HUES64 (cell line): Measurements from ENCODE around the gene FGF1.

Source experiments
- H3K27ac ChIP-seq: 2 replicates; pipeline ENCODE4 v1.7.0; 2013; ENCODE audit warnings: low read depth, low read length, inconsistent platforms
- H3K27me3 ChIP-seq: 2 replicates; pipeline ENCODE4 v1.6.1; 2013; ENCODE audit warnings: mild to moderate bottlenecking, low read length; ENCODE audit not compliant: insufficient read depth
- H3K36me3 ChIP-seq: 2 replicates; pipeline ENCODE4 v1.6.1; 2013; ENCODE audit warnings: mild to moderate bottlenecking, low read length; ENCODE audit not compliant: insufficient read depth
- H3K4me1 ChIP-seq: 2 replicates; pipeline ENCODE4 v1.6.1; 2013; ENCODE audit warnings: mild to moderate bottlenecking, low read length, moderate library complexity; ENCODE audit not compliant: insufficient read depth
- H3K4me3 ChIP-seq: 2 replicates; pipeline ENCODE4 v1.5.1; 2013; ENCODE audit warnings: mild to moderate bottlenecking, low read length, moderate library complexity
- H3K9ac ChIP-seq: 2 replicates; pipeline ENCODE4 v1.6.1; 2013; ENCODE audit warnings: mild to moderate bottlenecking, low read depth, low read length
- H3K9me3 ChIP-seq: 2 replicates; pipeline ENCODE4 v1.6.1; 2013; ENCODE audit warnings: low read depth, low read length; ENCODE audit not compliant: insufficient read depth
- WGBS: fragments of 150-250, 120-280 bp; methylation state at CpG from one replicate; pipeline ENCODE4 v1.1.7; 2013; ENCODE audit warnings: missing lambda C conversion rate; 5-methylcytosine and 5-hydroxymethylcytosine counted together

Gene FGF1

GRCh38 chr5:142592365-142592764, 93.5 kb downstream of the FGF1 start:
- H3K4me3 ChIP-seq = no peak overlapping the region
- 0 out of 2 replicates have a peak, but pooled peaks cover 5% of the 10 kb centered on the region for H3K4me1 ChIP-seq
- no peaks in the 10 kb centered on the region for H3K36me3 ChIP-seq
- H3K27ac ChIP-seq = no peak overlapping the region
- no peak overlapping the region for H3K9ac ChIP-seq
- H3K9me3 ChIP-seq = no peaks in the 10 kb centered on the region
- 93% methylated on average over 4 of the region's 4 CpGs for WGBS
- H3K27me3 ChIP-seq = no peaks in the 10 kb centered on the region

GRCh38 chr5:142590451-142591231, 95.2 kb downstream of the FGF1 start:
- Histone ChIP-seq H3K9ac (no peak overlapping the region), H3K9me3 (no peaks in the 10 kb centered on the region), H3K27me3 (no peaks in the 10 kb centered on the region), H3K4me3 (no peak overlapping the region), H3K36me3 (no peaks in the 10 kb centered on the region), H3K27ac (no peak overlapping the region), H3K4me1 (0 out of 2 replicates have a peak, but pooled peaks cover 5% of the 10 kb centered on the region)
- WGBS = 74% methylated on average over 4 of the region's 4 CpGs

- no peak overlapping the region for H3K4me3 ChIP-seq
- no peaks in the 10 kb centered on the region for H3K27me3 ChIP-seq
- no peaks in the 10 kb centered on the region for H3K36me3 ChIP-seq
- H3K27ac ChIP-seq = no peak overlapping the region
- WGBS = 100% methylated on average over 1 of the region's 1 CpG
- H3K4me1 ChIP-seq = 0 out of 2 replicates have a peak, but pooled peaks cover 5% of the 10 kb centered on the region
- no peaks in the 10 kb centered on the region for H3K9me3 ChIP-seq
- H3K9ac ChIP-seq = no peak overlapping the region
Measured at GRCh38 chr5:142589720-142590119, 96.2 kb downstream of the FGF1 start.

DNA sequence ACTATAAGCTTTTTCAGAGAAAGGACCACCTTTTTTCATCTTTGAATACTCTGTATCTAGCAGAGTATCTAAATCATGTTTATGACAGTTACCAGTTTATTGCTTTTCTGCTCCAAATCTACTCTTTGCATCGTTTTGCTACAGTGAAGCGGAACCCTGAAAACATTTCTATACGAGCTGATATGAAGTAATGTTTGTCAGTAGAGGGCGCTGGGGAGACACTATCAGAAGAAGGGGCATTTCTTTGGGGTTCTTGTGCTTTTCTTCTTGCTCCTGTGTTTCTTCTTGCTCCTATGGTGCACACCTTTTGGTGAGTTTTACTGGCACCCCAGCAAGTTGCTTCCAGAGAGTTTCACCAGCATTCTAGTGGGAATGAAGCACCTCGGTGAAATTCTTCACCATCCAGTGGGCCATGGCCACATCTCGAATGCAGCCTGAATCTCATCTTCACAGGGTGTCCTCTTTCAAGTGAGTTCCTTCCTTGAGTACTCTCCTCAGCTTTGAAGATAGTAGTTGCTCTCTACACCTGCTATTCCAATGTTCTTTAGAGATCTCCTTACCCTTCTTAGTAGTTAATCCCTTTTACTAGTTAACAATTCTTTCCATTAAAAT, 98.4 kb downstream of the FGF1 start:
- 60% methylated on average over 6 of the region's 6 CpGs for WGBS
- H3K36me3 ChIP-seq = no peaks in the 10 kb centered on the region

DNA sequence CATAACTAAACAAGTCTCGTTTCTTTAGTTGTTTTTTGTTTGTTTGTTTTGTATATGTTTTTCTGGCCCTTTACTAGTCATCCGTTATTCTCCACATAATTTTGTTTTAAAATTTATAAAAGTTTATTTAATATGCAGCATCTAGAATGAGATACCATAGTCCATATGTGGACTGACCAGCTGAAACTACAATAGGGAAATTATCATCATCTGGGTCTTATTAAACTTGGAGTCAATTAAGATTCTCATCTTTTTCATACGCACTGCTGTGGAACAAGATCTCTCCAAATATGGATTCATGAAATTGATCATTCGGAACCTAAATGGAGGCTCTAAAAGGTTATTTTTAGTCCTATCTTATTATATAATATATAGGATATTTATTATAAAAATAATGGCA, 99.3 kb downstream of the FGF1 start:
- no peak overlapping the region for H3K27ac ChIP-seq
- no peak overlapping the region for H3K4me3 ChIP-seq
- H3K9me3 ChIP-seq = no peaks in the 10 kb centered on the region
- 92% methylated on average over 1 of the region's 4 CpGs for WGBS
- 0 out of 2 replicates have a peak, but pooled peaks cover 5% of the 10 kb centered on the region for H3K4me1 ChIP-seq
- no peak overlapping the region for H3K9ac ChIP-seq
- no peaks in the 10 kb centered on the region for H3K36me3 ChIP-seq
- H3K27me3 ChIP-seq = no peaks in the 10 kb centered on the region

More for the DNA sequence above, 98.4 kb downstream of the FGF1 start:
- Histone ChIP-seq H3K4me3 (no peak overlapping the region), H3K27me3 (no peaks in the 10 kb centered on the region), H3K27ac (no peak overlapping the region), H3K4me1 (0 out of 2 replicates have a peak, but pooled peaks cover 5% of the 10 kb centered on the region), H3K9me3 (no peaks in the 10 kb centered on the region), H3K9ac (no peak overlapping the region)

GRCh38 chr5:142585451-142585850, 100.4 kb downstream of the FGF1 start:
- no peak overlapping the region for H3K27ac ChIP-seq
- WGBS = 98% methylated on average over 4 of the region's 4 CpGs
- H3K4me1 ChIP-seq = no peaks in the 10 kb centered on the region
- H3K4me3 ChIP-seq = no peak overlapping the region
- no peaks in the 10 kb centered on the region for H3K36me3 ChIP-seq
- no peaks in the 10 kb centered on the region for H3K27me3 ChIP-seq
- H3K9ac ChIP-seq = no peak overlapping the region
- H3K9me3 ChIP-seq = no peaks in the 10 kb centered on the region

DNA sequence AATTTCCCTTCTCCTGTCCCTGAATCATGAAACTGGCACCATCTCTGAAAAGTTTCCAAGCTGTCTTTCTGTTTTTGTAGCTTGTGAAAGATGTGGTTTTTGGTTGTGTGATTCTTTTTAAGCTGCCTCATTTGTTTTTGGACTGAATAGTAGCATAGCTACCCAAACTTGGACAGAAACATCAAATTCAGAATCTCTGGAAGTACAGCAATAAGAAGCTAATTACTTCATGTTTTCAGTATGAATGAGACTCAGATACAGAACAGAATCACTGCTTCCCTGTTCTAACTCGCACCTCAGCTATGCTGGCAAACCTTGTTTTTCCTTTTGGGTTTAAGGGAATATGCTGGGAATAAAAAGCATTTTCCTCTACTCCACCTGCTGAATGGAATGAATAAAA, 101.0 kb downstream of the FGF1 start:
- no peak overlapping the region for H3K9ac ChIP-seq
- WGBS = 100% methylated on average over 1 of the region's 1 CpG
- no peak overlapping the region for H3K4me3 ChIP-seq
- no peaks in the 10 kb centered on the region for H3K27me3 ChIP-seq
- no peaks in the 10 kb centered on the region for H3K4me1 ChIP-seq
- no peak overlapping the region for H3K27ac ChIP-seq
- no peaks in the 10 kb centered on the region for H3K9me3 ChIP-seq
- no peaks in the 10 kb centered on the region for H3K36me3 ChIP-seq

DNA sequence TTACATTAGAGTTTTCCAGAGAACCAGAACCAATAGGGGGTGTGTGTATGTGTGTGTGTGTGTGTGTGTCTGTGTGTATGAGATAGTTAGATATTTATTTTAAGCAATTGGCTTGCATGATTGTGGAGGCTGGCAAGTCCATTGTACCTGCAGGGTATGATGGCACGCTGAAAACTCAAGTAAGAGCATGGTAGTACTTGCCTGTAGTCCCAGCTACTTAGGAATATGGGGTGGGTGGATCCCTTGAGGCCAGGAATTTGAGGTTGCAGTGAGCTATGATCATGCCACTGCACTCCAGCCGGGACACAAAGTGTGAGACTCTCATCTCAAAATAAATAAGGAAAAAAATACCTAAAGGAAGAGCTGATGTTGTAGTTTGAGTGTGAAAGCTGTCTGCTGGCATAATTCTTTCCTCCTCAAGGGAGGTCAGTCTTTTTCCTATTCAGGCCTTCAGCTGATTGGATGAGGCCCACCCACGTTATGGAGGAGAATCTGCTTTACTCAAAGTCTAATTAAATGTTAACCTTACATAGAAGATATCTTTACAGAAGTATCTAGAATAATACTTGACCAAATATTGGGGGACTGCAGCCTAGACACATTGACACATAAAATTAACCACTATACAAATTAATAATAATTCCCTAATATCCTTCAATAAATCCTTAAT, 107.6 kb downstream of the FGF1 start:
- Histone ChIP-seq H3K4me1 (no peaks in the 10 kb centered on the region), H3K9me3 (no peaks in the 10 kb centered on the region), H3K36me3 (no peaks in the 10 kb centered on the region), H3K27ac (no peak overlapping the region), H3K4me3 (no peak overlapping the region), H3K9ac (no peak overlapping the region), H3K27me3 (no peaks in the 10 kb centered on the region)
- WGBS = 87% methylated on average over 1 of the region's 3 CpGs

DNA sequence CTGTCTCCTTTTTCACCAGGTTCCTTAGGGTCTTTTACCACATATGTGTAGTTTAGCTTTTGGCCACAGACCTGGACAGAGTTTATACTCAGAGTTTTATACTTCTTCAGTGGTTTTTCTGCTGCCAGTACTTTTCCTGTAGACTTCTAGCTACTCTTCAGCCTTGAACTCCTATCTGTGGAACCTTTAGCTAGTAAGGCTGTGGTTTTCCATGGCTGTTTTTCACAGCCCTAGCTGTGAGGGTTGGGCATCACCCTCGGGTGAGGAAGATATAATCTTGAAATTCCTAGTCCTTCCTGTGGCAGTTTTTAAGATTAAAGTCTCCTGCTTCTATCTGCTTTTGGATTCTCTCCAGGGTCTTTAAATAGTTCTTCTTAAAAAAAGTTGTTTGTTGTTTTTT, 109.1 kb downstream of the FGF1 start:
- 71% methylated on average over 1 of the region's 1 CpG for WGBS
- Histone ChIP-seq H3K27me3 (no peaks in the 10 kb centered on the region), H3K4me1 (no peaks in the 10 kb centered on the region; the same call in 1 of the 2 replicates), H3K4me3 (no peak overlapping the region), H3K27ac (no peak overlapping the region), H3K36me3 (no peaks in the 10 kb centered on the region), H3K9ac (no peak overlapping the region), H3K9me3 (no peaks in the 10 kb centered on the region)

DNA sequence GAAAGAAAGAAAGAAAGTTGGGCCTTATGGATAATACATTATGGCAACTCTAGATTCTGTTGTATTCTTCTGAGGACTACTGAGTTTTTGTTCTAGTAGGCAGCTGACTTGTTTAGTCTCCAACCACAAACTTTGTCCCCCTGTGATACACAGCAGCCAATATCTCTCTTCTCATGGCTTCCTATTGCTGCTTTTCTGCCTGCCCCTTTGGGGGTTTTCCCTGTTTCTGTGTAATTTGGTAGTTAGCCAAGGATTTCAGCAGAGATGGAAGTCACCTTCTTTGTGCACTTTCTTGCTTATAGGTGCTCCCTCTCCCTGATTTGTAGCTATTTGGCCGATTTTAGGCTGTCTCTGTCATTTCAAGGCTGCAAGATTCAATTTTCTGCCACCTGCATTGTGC, 109.6 kb downstream of the FGF1 start:
- Histone ChIP-seq H3K27ac (no peak overlapping the region), H3K4me1 (no peaks in the 10 kb centered on the region; the same call in 1 of the 2 replicates), H3K9me3 (no peaks in the 10 kb centered on the region), H3K4me3 (no peak overlapping the region), H3K27me3 (no peaks in the 10 kb centered on the region), H3K36me3 (no peaks in the 10 kb centered on the region), H3K9ac (no peak overlapping the region)
- WGBS = 100% methylated on average over 1 of the region's 1 CpG

GRCh38 chr5:142572006-142572405, 113.9 kb downstream of the FGF1 start:
- H3K27ac ChIP-seq = no peak overlapping the region
- 91% methylated on average over 4 of the region's 4 CpGs for WGBS
- no peak overlapping the region for H3K9ac ChIP-seq
- H3K9me3 ChIP-seq = no peaks in the 10 kb centered on the region
- no peak overlapping the region for H3K4me3 ChIP-seq
- no peaks in the 10 kb centered on the region; the same call in 1 of the 2 replicates for H3K4me1 ChIP-seq
- H3K36me3 ChIP-seq = no peaks in the 10 kb centered on the region
- no peaks in the 10 kb centered on the region for H3K27me3 ChIP-seq
